Measurements from ENCODE around the gene TRAP1.

The TRAP1 gene

GRCh38 chr16:3706253-3707012 is 10.9 kb downstream of the TRAP1 start:
- DNase-seq: no peak

- no peak for DNase-seq
These were observed 15.2 kb downstream of the TRAP1 start for GRCh38 chr16:3702082-3702481.

- DNase-seq: no peak
These were observed 15.8 kb downstream of the TRAP1 start for GRCh38 chr16:3701531-3701930.

GRCh38 chr16:3698941-3699340 is 18.4 kb downstream of the TRAP1 start:
- no peak for DNase-seq

GRCh38 chr16:3696425-3697218 is 20.7 kb downstream of the TRAP1 start:
- DNase-seq: no peak

GRCh38 chr16:3695610-3696369 is 21.5 kb downstream of the TRAP1 start:
- DNase-seq: peak; percentile 44

- no peak for DNase-seq
These were observed 23.3 kb downstream of the TRAP1 start for GRCh38 chr16:3694051-3694450.

GRCh38 chr16:3691761-3692160 is 25.6 kb downstream of the TRAP1 start:
- DNase-seq: no peak

- DNase-seq: no peak
These were observed 26.2 kb downstream of the TRAP1 start for GRCh38 chr16:3690980-3691720.

- DNase-seq: peak; percentile 89
These were observed 26.8 kb downstream of the TRAP1 start for GRCh38 chr16:3690470-3690928.

GRCh38 chr16:3689731-3690130 is 27.6 kb downstream of the TRAP1 start:
- no peak for DNase-seq

- no peak for DNase-seq
These were observed 29.5 kb downstream of the TRAP1 start for GRCh38 chr16:3687792-3688191.

- DNase-seq: no peak
These were observed 30.3 kb downstream of the TRAP1 start for GRCh38 chr16:3687021-3687420.

GRCh38 chr16:3681206-3681605 is 36.1 kb downstream of the TRAP1 start:
- DNase-seq: no peak

GRCh38 chr16:3677994-3678393 is 39.3 kb downstream of the TRAP1 start:
- no peak for DNase-seq

GRCh38 chr16:3675601-3676130 is 41.7 kb downstream of the TRAP1 start:
- DNase-seq: no peak

GRCh38 chr16:3674513-3675295 is 42.6 kb downstream of the TRAP1 start:
- no peak for DNase-seq

- no peak for DNase-seq
These were observed 43.5 kb downstream of the TRAP1 start for GRCh38 chr16:3673676-3674377.

GRCh38 chr16:3673201-3673600 is 44.1 kb downstream of the TRAP1 start:
- DNase-seq: no peak

- DNase-seq: no peak
These were observed 44.7 kb downstream of the TRAP1 start for GRCh38 chr16:3672571-3673041.

- DNase-seq: no peak
These were observed 45.9 kb downstream of the TRAP1 start for GRCh38 chr16:3671424-3671823.
